Measurements from ENCODE around the gene NCKAP5. TPM values are rescaled to one million over a fixed set of nuclear protein-coding genes. Genes with fewer than 3 reads are reported as not detected.

The NCKAP5 gene
- total and polyA plus RNA-seq, 4 donors: 0.57 to 2.8 (median 2.4) TPM

- TF ChIP-seq REST (IDR thresholded peaks at IDR 0.05) (no peak), GABPA (IDR thresholded peaks at IDR 0.05 in 1 of 2, conservative IDR thresholded peaks at IDR 0.05 in 1 of 2) (no peak), MAX (IDR thresholded peaks at IDR 0.05) (no peak)
These were observed 402.2 kb downstream of the NCKAP5 start (continued) for GRCh38 chr2:133166031-133166430.

GRCh38 chr2:133163111-133163510 lies 405.2 kb downstream of the NCKAP5 start:
- no peaks in the 10 kb centered on the region for H3K27me3 ChIP-seq (ENCODE audit: control insufficient read depth in 4 of 4, insufficient read depth in 4 of 4, low read length in 3 of 4)
- no peak overlapping the region for H3K4me3 ChIP-seq (ENCODE audit: low read depth in 1 of 3, low read length in 3 of 3)
- H3K9ac ChIP-seq (ENCODE audit: low read depth in 1 of 2, low read length in 2 of 2): no peak overlapping the region
- no peak overlapping the region for H3K27ac ChIP-seq (ENCODE audit: low read depth in 1 of 2, low read length in 2 of 2)
- no peaks in the 10 kb centered on the region for H3K36me3 ChIP-seq (ENCODE audit: control insufficient read depth in 4 of 4, insufficient read depth in 3 of 4, low read depth in 1 of 4, low read length in 3 of 4)
- H3K9me3 ChIP-seq (ENCODE audit: control insufficient read depth in 4 of 4, low read length in 3 of 4): no peaks in the 10 kb centered on the region
- WGBS: 95% methylated on average over 4 of the region's 4 CpGs
- TF ChIP-seq GABPA (IDR thresholded peaks at IDR 0.05 in 1 of 2, conservative IDR thresholded peaks at IDR 0.05 in 1 of 2) (no peak), ATF3 (IDR thresholded peaks at IDR 0.05) (no peak), FOXA1 (IDR thresholded peaks at IDR 0.05) (no peak), FOXA2 (IDR thresholded peaks at IDR 0.05) (no peak), RAD21 (IDR thresholded peaks at IDR 0.05) (no peak), REST (IDR thresholded peaks at IDR 0.05) (no peak), YY1 (IDR thresholded peaks at IDR 0.05) (no peak), RXRA (IDR thresholded peaks at IDR 0.05) (no peak), MAX (IDR thresholded peaks at IDR 0.05) (no peak), ZBTB33 (IDR thresholded peaks at IDR 0.05) (no peak), TAF1 (conservative IDR thresholded peaks at IDR 0.05) (no peak), JUND (IDR thresholded peaks at IDR 0.05) (no peak), HNF4G (IDR thresholded peaks at IDR 0.05) (no peak), NR2F2 (IDR thresholded peaks at IDR 0.05) (no peak)
- H3K4me1 ChIP-seq (ENCODE audit: control insufficient read depth in 4 of 4, insufficient read depth in 4 of 4, low read length in 3 of 4): peaks cover 0 to 13% (median 7%) of the 10 kb centered on the region in 4 donors
- no peak for DNase-seq (ENCODE audit: low spot score)
